Spleen (tissue), 11 donors: Measurements from ENCODE around the gene RFC2. TPM values are rescaled to one million over a fixed set of nuclear protein-coding genes. Genes with fewer than 3 reads are reported as not detected.
"Not testable (repeated sequence)": the region's sequence is repeated elsewhere in the genome, so short reads cannot be mapped to it uniquely, and the experiment has no call there.

Experiments
- DNase-seq: peaks from one replicate; pipeline ENCODE4 v3.0.0-alpha.2; 2020
- H3K27ac ChIP-seq, 8 donors: fragments of 200-600 bp; sonication (generic) in 7 of 8; 1 replicate in 4 of 8; 2 replicates in 4 of 8; pipeline versions ENCODE4 v1.5.0 to v1.8.0; 2016 to 2021; ENCODE audit warnings: inconsistent platforms in 4 of 8, mild to moderate bottlenecking in 4 of 8, moderate library complexity in 1 of 8
- H3K27me3 ChIP-seq, 7 donors: fragments of 200-600 bp; sonication (generic) in 6 of 7; replicated peaks in 1 of 7; 1 replicate in 4 of 7; 2 replicates in 3 of 7; pipeline versions ENCODE4 v1.5.0 to v1.8.0; 2016 to 2021; ENCODE audit warnings: inconsistent platforms in 3 of 7, mild to moderate bottlenecking in 1 of 7
- H3K36me3 ChIP-seq, 6 donors: fragments of 200-600 bp; sonication (generic) in 5 of 6; 1 replicate in 4 of 6; 2 replicates in 2 of 6; pipeline versions ENCODE4 v1.5.0 to v1.8.0; 2016 to 2021; ENCODE audit warnings: inconsistent platforms in 2 of 6
- H3K4me1 ChIP-seq, 6 donors: fragments of 200-600 bp; sonication (generic) in 5 of 6; 1 replicate in 3 of 6; 2 replicates in 3 of 6; pipeline versions ENCODE4 v1.5.0 to v1.8.0; 2016 to 2021; ENCODE audit warnings: inconsistent platforms in 3 of 6
- H3K4me3 ChIP-seq, 8 donors: fragments of 200-600 bp; sonication (generic) in 7 of 8; 1 replicate in 4 of 8; 2 replicates in 4 of 8; pipeline versions ENCODE4 v1.5.0 to v1.8.0; 2016 to 2021; ENCODE audit warnings: inconsistent platforms in 4 of 8, mild to moderate bottlenecking in 4 of 8, moderate library complexity in 2 of 8
- H3K9me3 ChIP-seq, 8 donors: fragments of 200-600 bp; sonication (generic) in 7 of 8; 1 replicate in 4 of 8; 2 replicates in 4 of 8; pipeline versions ENCODE4 v1.5.0 to v1.8.0; 2016 to 2021; ENCODE audit warnings: inconsistent platforms in 4 of 8
- POLR2A ChIP-seq, 3 donors: fragments of 450-650 bp; IDR thresholded peaks; one replicate each; pipeline ENCODE4 v1.5.1; 2017; ENCODE audit warnings: antibody characterized with exemption in 3 of 3, mild to moderate bottlenecking in 1 of 3
- POLR2AphosphoS5 ChIP-seq, 3 donors: sonication (generic); formaldehyde crosslinking; IDR thresholded peaks; one replicate each; pipeline ENCODE4 v1.5.1; 2017; ENCODE audit warnings: antibody characterized with exemption in 3 of 3
- WGBS, 5 donors: extraction: QIAGEN DNeasy Blood & Tissue Kit in 3 of 5; methylation state at CpG; one replicate each; pipeline versions ENCODE4 v1.1.5 to v1.1.7; 2013 to 2018; 5-methylcytosine and 5-hydroxymethylcytosine counted together
- intact Hi-C: fragments of 100-400 bp; cut with DNase I; formaldehyde crosslinking; loops from one replicate; pipeline ENCODE4 v1.15.0; 2023; ENCODE audit warnings: low total_unique reads
- polyA plus RNA-seq, 3 donors: library from polyadenylated mRNA; stranded (reverse); fragments of 200-250 nt; gene quantifications; one replicate each; pipeline ENCODE4 v1.2.1, GENCODE V29; 2013
- total RNA-seq, 7 donors: library from RNA; depleted of rRNA in 3 of 7; stranded (reverse); fragments of >200 nt in 3 of 7; fragmentation: NEBNext Ultra II Directional in 4 of 7; extraction: Animal tissue kit (Norgen Biotek cat#: 25700) in 4 of 7; gene quantifications; one replicate each; pipeline versions ENCODE4 v1.1.0 to v1.2.1, GENCODE V29; 2016 to 2021
- TF ChIP-seq, protein P1 (sequence below), 11 experiments: fragments of 200-600 bp in 7 of 11; fragments of 450-650 bp in 4 of 11; sonication (generic) in 4 of 11; IDR thresholded peaks in 8 of 11; conservative IDR thresholded peaks in 3 of 11; 1 replicate in 7 of 11; 2 replicates in 4 of 11; pipeline versions ENCODE4 v1.4.0 to v1.8.0; 2016 to 2021; ENCODE audit warnings: antibody characterized with exemption in 11 of 11, inconsistent platforms in 4 of 11, mild to moderate bottlenecking in 1 of 11
- donor health status: healthy with polysubstance abuse.
- donor health status: DM: no; HTN: no; CAD: no; lungs with moderate emphysema.
- donor health status: DM: no; HTN: no; CAD: no.
- donor health status: Bipolar disorder and iron deficiency.
- donor health status: healthy.
- donor health status: DM: no; HTN: no; CAD: no.
- donor health status: DM: yes; HTN: yes; CAD: no.

The RFC2 gene
- total and polyA plus RNA-seq, 10 donors, result 7.5 to 25.0 (median 19.9) TPM

GRCh38 chr7:74214816-74215630 is 39.2 kb downstream of the RFC2 start:
- intact Hi-C loops, result no loop called here
- peaks cover 28 to 91% (median 77%) of the 10 kb centered on the region in 6 donors for H3K4me1 ChIP-seq
- TF ChIP-seq POLR2AphosphoS5 (IDR thresholded peaks at IDR 0.05) (peak in 1 of 3 donors; percentile 4), POLR2A (IDR thresholded peaks at IDR 0.05) (no peak)
- TF ChIP-seq, protein P1, sequence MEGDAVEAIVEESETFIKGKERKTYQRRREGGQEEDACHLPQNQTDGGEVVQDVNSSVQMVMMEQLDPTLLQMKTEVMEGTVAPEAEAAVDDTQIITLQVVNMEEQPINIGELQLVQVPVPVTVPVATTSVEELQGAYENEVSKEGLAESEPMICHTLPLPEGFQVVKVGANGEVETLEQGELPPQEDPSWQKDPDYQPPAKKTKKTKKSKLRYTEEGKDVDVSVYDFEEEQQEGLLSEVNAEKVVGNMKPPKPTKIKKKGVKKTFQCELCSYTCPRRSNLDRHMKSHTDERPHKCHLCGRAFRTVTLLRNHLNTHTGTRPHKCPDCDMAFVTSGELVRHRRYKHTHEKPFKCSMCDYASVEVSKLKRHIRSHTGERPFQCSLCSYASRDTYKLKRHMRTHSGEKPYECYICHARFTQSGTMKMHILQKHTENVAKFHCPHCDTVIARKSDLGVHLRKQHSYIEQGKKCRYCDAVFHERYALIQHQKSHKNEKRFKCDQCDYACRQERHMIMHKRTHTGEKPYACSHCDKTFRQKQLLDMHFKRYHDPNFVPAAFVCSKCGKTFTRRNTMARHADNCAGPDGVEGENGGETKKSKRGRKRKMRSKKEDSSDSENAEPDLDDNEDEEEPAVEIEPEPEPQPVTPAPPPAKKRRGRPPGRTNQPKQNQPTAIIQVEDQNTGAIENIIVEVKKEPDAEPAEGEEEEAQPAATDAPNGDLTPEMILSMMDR (IDR thresholded peaks at IDR 0.05 in 8 of 11, conservative IDR thresholded peaks at IDR 0.05 in 3 of 11), result no peak
- H3K27ac ChIP-seq, result peak overlapping the region in 3 of 8 donors; percentile 79 to 85 (median 82)
- peaks cover 0 to 52% (median 4%) of the 10 kb centered on the region in 6 donors for H3K36me3 ChIP-seq
- no peaks in the 10 kb centered on the region for H3K27me3 ChIP-seq
- no peak overlapping the region for H3K4me3 ChIP-seq
- 81 to 91% (median 86%) methylated on average over 19 to 21 of the region's 21 CpGs for WGBS, 5 donors
- DNase-seq, result no peak
- no peaks in the 10 kb centered on the region for H3K9me3 ChIP-seq

GRCh38 chr7:74212661-74213060 is 41.5 kb downstream of the RFC2 start:
- WGBS, 5 donors, result 68 to 86% (median 80%) methylated on average over 5 to 11 of the region's 11 CpGs
- H3K4me3 ChIP-seq, result peak overlapping the region in 2 of 8 donors; percentile 60 to 69
- no peak for DNase-seq
- intact Hi-C loops, result no loop called here
- peak overlapping the region in 3 of 8 donors; percentile 91 to 96 (median 95) for H3K27ac ChIP-seq
- peaks cover 0 to 32% (median 3%) of the 10 kb centered on the region in 6 donors for H3K36me3 ChIP-seq
- TF ChIP-seq POLR2A (IDR thresholded peaks at IDR 0.05) (no peak), POLR2AphosphoS5 (IDR thresholded peaks at IDR 0.05) (no peak)
- TF ChIP-seq, protein P1 (IDR thresholded peaks at IDR 0.05 in 8 of 11, conservative IDR thresholded peaks at IDR 0.05 in 3 of 11), result no peak
- H3K9me3 ChIP-seq, result no peaks in the 10 kb centered on the region
- H3K27me3 ChIP-seq, result no peaks in the 10 kb centered on the region
- H3K4me1 ChIP-seq, result peaks cover 23 to 88% (median 68%) of the 10 kb centered on the region in 6 donors

GRCh38 chr7:74208241-74208640 is 46.0 kb downstream of the RFC2 start:
- H3K27ac ChIP-seq, H3K4me3 ChIP-seq, H3K9me3 ChIP-seq, H3K36me3 ChIP-seq, H3K27me3 ChIP-seq: not testable (repeated sequence)
- WGBS, 5 donors, result 88 to 96% (median 92%) methylated on average over 7 of the region's 7 CpGs
- peaks cover 4 to 91% (median 58%) of the 10 kb centered on the region in 6 donors for H3K4me1 ChIP-seq
- DNase-seq, result peak; percentile 70
- intact Hi-C loops, result loop anchor here (5.0 to 10.0 kb wide), 2 partner anchors 77 to 141 kb away; partner anchors contain the start of gene CLIP2

DNA sequence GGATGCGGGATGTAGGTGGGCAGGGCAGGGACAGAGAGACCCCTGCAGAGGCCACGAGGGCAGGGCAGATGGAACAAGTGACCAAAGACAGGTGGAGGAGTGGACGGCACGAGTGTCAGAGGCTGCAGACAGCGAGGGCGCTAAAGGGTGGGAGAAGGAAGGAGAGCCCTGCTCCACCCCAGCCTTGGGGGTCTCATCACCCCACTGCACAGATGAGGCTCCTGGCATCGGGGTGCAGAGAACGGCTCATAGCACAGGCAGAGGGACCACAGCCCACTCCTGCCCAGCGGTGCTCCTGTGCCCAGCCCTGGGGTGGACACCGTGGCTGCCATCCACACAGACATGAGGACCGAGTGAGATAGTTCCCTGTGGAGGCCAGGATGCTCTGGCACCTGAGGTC is 46.6 kb downstream of the RFC2 start:
- Histone ChIP-seq H3K27me3 (no peaks in the 10 kb centered on the region), H3K4me1 (peaks cover 6 to 91% (median 58%) of the 10 kb centered on the region in 6 donors), H3K9me3 (no peaks in the 10 kb centered on the region), H3K36me3 (peaks cover 0 to 2% (median 0%) of the 10 kb centered on the region in 6 donors), H3K4me3 (no peak overlapping the region), H3K27ac (no peak overlapping the region)
- 82 to 97% (median 92%) methylated on average over 10 to 11 of the region's 11 CpGs for WGBS, 5 donors
- intact Hi-C loops, result loop anchor here (5.0 to 10.0 kb wide), 2 partner anchors 77 to 140 kb away; partner anchors contain the start of gene CLIP2
- DNase-seq, result peak; percentile 74
- TF ChIP-seq POLR2AphosphoS5 (IDR thresholded peaks at IDR 0.05) (no peak), POLR2A (IDR thresholded peaks at IDR 0.05) (no peak)

GRCh38 chr7:74206589-74207120 is 47.5 kb downstream of the RFC2 start:
- intact Hi-C loops, result loop anchor here (5.0 to 10.0 kb wide), 2 partner anchors 78 to 139 kb away; partner anchors contain the start of gene CLIP2
- H3K4me3 ChIP-seq, result peak overlapping the region in 6 of 8 donors; percentile 15 to 58 (median 23)
- H3K27ac ChIP-seq, result peak overlapping the region in 2 of 8 donors; percentile 37 to 59
- peaks cover 6 to 82% (median 48%) of the 10 kb centered on the region in 6 donors for H3K4me1 ChIP-seq
- no peaks in the 10 kb centered on the region for H3K36me3 ChIP-seq
- WGBS, 5 donors, result 16 to 41% (median 23%) methylated on average over 6 to 23 of the region's 23 CpGs
- peak; percentile 96 for DNase-seq
- H3K27me3 ChIP-seq, result no peaks in the 10 kb centered on the region
- TF ChIP-seq, protein P1 (IDR thresholded peaks at IDR 0.05 in 8 of 11, conservative IDR thresholded peaks at IDR 0.05 in 3 of 11), result peak; percentile 91 to 98 (median 96)
- peak; percentile 63 to 84 (median 73) for TF ChIP-seq POLR2AphosphoS5 (IDR thresholded peaks at IDR 0.05)
- TF ChIP-seq POLR2A (IDR thresholded peaks at IDR 0.05), result no peak
- H3K9me3 ChIP-seq, result no peaks in the 10 kb centered on the region

- WGBS, 5 donors, result 69 to 88% (median 81%) methylated on average over 10 of the region's 10 CpGs
- not testable (repeated sequence) for H3K36me3 ChIP-seq, H3K9me3 ChIP-seq, H3K27ac ChIP-seq, H3K27me3 ChIP-seq, H3K4me3 ChIP-seq
- H3K4me1 ChIP-seq, result peaks cover 6 to 76% (median 43%) of the 10 kb centered on the region in 6 donors
- DNase-seq, result peak; percentile 51
- intact Hi-C loops, result loop anchor here (5.0 to 10.0 kb wide), 2 partner anchors 79 to 139 kb away; partner anchors contain the start of gene CLIP2
These were observed 48.1 kb downstream of the RFC2 start for GRCh38 chr7:74206052-74206451.
